HG03558 (cell line): ENCODE data around the gene ITGA11.

Experiments used
- ATAC-seq: cut with Tn5 transposase; IDR thresholded peaks from one replicate; pipeline ENCODE4 v1.9.1; 2021; ENCODE audit warnings: moderate number of reproducible peaks; ENCODE audit not compliant: unreplicated experiment; ENCODE audit errors: extremely low read depth

Gene ITGA11

GRCh38 chr15:68447976-68448755 lies 16.2 kb upstream of the ITGA11 start:
- no peak for ATAC-seq

GRCh38 chr15:68447209-68447608 lies 15.2 kb upstream of the ITGA11 start:
- no peak for ATAC-seq

GRCh38 chr15:68445351-68445750 lies 13.4 kb upstream of the ITGA11 start:
- ATAC-seq: no peak

- ATAC-seq: no peak
Measured at GRCh38 chr15:68444336-68444735, 12.4 kb upstream of the ITGA11 start.

DNA sequence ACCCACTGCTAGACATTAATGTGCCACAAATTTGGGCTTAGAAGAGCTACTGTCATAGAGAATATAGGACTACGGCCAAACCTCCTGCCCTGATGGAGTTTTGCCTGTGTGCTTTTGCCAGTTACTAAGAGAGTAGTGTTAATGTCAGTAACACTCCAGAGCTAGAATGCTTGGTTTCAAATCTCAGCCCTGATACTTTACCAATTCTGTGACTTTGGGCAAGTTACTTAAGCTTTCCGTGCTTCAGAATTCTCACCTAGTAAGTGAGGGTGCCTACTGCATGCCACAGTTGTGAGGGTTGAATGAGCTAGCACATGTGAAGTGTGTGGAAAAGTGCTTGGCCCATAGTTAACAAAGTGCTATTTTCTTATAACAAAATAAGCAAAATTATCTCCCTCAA lies 10.9 kb upstream of the ITGA11 start:
- no peak for ATAC-seq

- ATAC-seq: no peak
Measured at GRCh38 chr15:68442041-68442440, 10.1 kb upstream of the ITGA11 start.

DNA sequence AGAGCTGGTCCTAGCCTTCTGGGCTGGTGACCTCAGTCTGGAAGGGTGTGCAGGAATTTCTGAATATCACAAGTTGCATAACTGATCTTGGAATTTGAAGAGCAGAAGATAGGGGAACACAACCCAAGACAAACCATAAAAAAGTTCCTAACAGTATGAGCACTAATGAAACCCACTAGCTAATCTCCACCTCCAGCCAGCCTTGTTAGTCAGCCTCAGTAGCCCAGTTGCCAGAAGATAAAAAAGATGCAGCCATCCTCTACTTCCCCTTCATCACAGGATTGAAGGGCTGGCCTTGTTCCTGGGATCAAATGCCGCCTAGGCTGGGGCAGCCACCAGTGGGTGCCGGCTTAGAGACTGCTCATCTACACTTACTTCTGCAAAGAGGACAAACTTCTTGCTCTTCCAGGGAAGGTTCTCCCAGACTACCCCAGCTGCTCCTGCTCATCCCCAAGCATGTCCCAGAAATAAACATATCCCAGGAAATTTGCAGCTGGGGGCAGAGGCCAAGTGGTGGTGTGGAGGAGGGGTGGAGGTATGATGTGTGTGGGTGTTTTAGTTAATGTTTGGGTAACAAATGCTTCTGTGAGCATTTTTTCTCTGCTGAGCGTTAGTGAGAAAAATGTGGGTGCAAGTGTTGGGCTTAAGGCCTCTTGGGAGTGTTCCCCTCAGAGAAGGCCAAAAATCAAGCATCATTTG lies 9.2 kb upstream of the ITGA11 start:
- no peak for ATAC-seq

- ATAC-seq: no peak
Measured at GRCh38 chr15:68440136-68440535, 8.2 kb upstream of the ITGA11 start.

- no peak for ATAC-seq
Measured at GRCh38 chr15:68439506-68439905, 7.5 kb upstream of the ITGA11 start.

DNA sequence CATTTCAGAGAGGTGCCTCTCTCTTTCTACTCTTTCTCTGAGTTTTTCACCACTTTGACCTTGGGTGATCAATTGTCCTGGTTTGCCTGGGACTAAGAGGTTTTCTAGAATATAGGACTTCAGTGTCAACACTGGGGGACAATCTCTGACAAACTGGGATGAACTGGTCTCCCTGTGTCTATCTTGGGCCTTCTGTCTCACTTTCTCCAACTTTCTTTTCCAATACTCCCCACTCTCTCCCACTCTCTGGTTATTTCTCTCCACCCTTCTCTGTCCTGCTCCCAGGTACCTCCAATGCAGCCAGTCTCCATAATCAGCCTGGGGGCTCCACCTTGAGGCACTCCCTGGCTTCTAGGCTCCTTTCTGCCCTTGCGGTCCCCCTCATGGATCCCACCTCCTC lies 4.7 kb upstream of the ITGA11 start:
- ATAC-seq: no peak

- ATAC-seq: no peak
Measured at GRCh38 chr15:68435966-68436365, 4.0 kb upstream of the ITGA11 start.

GRCh38 chr15:68434021-68434420 lies 2.1 kb upstream of the ITGA11 start:
- ATAC-seq: no peak

GRCh38 chr15:68433551-68433950 lies 1.6 kb upstream of the ITGA11 start:
- ATAC-seq: no peak

DNA sequence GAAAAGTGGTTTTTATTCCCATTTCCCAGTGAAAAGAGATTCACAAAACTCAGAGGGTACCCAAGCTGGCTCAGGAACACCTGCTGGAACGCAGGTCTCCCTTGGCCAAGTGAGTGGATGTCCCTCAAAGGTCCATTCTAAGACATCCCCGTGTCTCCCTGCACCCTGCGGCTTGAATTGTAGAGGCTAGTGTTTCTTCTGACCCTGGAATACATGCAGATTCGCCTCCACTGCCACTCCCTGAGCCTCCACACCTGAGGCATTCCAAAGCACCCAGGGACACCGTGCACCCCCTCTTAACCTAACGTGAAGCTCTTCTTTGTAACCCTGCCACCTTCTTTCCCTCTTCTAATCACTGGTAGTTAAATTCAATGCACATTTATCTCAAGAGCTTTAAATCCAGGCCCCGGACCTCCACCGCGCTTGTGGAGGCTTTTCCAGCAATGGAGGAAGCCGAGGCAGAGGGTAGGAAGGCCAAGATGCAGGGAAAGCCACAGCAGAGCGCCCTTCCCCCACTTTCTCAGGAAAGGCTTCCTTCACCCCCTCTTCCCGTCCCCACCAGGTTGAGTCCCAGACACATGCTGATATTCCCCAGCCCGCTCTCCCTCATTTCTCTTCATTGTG lies 590 bp upstream of the ITGA11 start:
- ATAC-seq: no peak

DNA sequence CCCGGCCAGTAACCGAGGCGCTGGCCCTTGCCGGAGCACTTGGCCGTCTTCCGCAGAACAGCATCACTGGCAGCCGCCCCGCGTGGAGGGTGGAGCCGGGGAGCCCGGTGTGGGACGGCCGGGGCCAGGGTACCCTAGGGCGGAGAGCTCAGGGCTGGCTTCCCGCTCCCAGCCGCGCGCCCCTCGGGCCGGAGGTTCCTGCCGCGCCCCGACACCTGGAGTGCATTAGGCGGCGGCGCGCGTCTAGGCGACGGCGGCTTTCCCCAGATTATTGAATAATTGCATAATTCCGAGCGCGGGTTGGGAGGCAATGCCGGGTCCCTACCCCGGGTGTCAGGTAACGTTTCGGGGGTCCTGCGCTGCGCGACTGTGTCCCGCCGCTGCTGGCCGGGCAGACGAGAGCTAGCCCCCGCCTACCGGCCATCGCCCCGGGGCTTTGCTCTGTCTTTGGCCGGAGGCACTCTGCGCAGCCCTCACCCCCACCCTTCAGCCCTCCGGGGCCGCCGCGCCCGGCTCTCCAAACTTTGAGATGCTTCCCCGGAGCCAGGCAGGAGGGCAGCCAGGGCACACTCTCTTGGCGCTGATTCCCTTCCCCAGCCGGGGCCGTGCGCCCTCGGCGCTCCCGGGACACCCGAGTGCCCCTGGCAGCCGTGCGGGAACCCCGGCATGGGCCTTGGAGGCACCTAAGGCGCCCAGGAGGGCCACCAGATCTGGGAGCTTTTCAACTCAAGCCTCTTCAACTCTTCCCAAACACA lies 749 bp downstream of the ITGA11 start:
- no peak for ATAC-seq

- ATAC-seq: no peak
Measured at GRCh38 chr15:68430471-68431036, 1.4 kb downstream of the ITGA11 start.

DNA sequence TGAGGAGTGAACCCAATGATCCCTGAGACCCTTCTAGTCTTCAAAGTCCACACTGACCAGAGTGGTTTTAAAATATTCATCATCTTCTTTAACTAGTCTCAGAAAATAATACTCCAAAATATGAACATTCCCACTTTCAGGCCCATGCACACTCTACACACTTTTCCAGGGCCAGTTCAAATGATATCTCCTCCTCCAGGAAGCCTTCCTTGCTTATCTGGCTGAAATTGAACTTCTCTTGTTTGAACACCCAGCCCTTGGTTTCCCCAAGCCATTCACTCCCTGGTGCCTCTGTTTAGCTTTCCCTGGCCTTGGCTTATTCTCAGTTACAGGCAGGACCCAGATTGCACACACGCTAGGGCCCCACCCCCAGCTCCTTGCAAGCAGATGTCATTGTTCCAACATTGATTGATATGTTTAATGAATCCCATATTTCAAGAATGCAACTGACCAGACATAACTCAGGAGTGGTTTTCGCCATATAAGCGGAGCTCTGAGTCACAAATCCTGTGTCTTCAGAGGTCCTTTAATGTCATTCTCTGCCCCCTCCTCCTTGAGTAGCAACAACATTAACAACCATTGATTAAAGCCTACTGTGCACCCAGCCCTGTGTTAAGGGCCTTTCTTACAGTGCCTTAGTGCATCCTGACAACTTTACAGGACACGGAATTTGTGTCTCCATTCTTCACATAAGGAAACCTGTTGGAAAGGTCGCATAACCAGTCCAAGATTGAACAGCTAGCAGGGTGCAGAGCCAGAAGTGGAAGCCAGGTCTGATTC lies 2.1 kb downstream of the ITGA11 start:
- no peak for ATAC-seq

DNA sequence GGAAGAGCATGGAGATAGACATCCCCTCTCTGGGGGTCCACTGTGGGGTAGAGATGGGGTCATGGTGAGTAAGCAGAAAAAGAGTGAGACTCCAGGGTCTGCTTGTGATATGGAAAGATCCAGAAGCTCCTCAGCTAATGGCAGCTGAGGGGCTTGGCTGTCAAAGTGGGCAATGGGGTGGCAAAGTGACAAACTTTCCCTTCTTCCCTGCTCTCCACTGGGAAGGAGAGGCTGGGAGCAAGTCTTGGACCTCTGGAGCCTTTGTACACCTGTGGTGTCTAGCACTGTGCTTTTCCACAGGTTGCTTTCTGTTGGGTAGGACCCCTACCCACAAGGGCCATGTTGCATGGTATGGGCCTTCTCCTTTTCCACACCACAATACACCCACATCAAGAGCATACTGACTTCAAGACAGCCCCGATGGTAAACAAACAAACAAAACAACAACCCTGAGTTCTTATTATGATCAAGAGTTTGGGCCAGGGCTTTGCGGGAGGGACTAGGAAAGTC lies 3.5 kb downstream of the ITGA11 start:
- ATAC-seq: no peak

- no peak for ATAC-seq
Measured at GRCh38 chr15:68427963-68428362, 4.0 kb downstream of the ITGA11 start.
